Measurements from ENCODE around the gene LRRN4CL. TPM values are rescaled to one million over a fixed set of nuclear protein-coding genes. Genes with fewer than 3 reads are reported as not detected.

LRRN4CL gene
- total RNA-seq, 2 experiments from 2014 or later, result not detected

DNA sequence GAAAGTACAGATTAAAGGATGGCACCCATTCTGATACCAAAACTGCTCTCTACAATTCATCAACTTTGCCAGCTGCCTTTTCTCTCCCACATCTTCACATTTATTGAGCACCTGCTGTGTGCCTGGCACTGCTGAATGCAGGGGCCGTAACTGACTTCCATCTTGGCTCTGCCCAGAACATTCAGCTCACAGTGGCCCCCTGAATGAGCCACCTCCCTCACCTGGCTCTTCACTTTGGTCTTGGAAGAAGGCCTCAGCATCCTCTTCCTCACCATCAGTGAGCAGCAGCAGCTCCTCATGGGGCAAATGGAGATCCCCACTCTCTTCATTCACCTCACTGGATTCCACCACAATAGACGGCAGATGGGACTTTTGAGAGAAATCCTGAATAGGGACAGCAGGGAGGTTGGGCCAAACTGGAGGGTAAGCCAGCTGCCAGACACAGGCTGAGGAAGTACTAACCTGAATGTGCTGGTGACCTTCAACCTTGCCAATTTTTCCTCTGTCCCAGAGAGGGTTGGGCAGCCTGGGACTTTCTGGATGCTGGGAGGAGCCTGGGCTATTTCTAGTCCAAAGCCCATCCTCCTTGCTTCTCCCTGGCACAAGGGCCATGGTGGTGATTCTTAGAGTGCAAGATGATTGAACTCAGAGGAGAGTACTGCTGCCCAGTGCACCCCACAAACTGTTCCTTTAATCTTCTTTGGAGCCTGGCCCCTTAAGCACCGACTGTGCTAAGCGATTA, 19.7 kb downstream of the LRRN4CL start:
- Mint-ChIP-seq H3K36me3 (ENCODE audit: low read depth) (peaks cover 70% of the 10 kb centered on the region), H3K27me3 (no peaks in the 10 kb centered on the region), H3K27ac (peak overlapping the region; percentile 98), H3K4me3 (peak overlapping the region; percentile 91), H3K4me1 (ENCODE audit: low read depth) (peaks cover 36% of the 10 kb centered on the region), H3K9me3 (no peaks in the 10 kb centered on the region)
- intact Hi-C loops (cut with micrococcal nuclease), result loop anchor here (5.0 kb wide), 1 partner anchor 77 kb away; the partner anchor contains the start of gene TUT1
- ChIA-PET CTCF (interaction anchor here (0.9 to 1.3 kb wide), 5 partner anchors 14 to 117 kb away, joined by 3 to 4 read pairs (median 4); partner anchors contain the start of gene TUT1), POLR2A (interaction anchor here (0.7 to 21.7 kb wide), 10 partner anchors 10 to 213 kb away, joined by 3 to 263 read pairs (median 16); partner anchors contain the start of genes B3GAT3, GANAB, INTS5 and ROM1)
- no peak for ATAC-seq
- no peak for TF ChIP-seq CTCF (IDR thresholded peaks at IDR 0.05)
- no peak for DNase-seq

DNA sequence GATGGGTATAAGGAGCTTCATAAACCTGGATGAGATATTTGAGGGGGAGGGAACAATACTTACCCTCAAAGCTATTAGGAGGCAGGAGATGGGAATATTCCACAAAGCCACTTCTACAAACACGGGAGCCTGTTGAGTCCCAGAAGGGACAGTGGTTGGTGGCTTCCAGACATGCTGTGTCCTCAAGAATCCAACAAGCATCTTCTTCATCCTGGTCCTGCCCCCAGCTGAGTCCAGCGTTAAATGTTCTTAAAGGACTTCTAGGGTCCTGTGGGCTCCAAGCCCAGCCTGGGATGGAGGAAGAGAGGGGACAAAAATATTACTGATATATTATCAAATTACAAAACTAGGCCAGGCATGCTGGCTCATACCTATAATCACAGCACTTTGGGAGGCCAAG, 21.9 kb downstream of the LRRN4CL start:
- DNase-seq (no peak), ATAC-seq (no peak)
- no peaks in the 10 kb centered on the region for H3K27me3 Mint-ChIP-seq
- H3K4me3 Mint-ChIP-seq, result peak overlapping the region; percentile 98
- H3K27ac Mint-ChIP-seq, result peak overlapping the region; percentile 92
- H3K36me3 Mint-ChIP-seq (ENCODE audit: low read depth), result peaks cover 70% of the 10 kb centered on the region
- intact Hi-C loops (cut with micrococcal nuclease), result loop anchor here (5.0 kb wide), 1 partner anchor 75 kb away; the partner anchor contains the start of gene TUT1
- no peak for TF ChIP-seq CTCF (IDR thresholded peaks at IDR 0.05)
- ChIA-PET CTCF (interaction anchor here (0.9 to 3.0 kb wide), 4 partner anchors 13 to 75 kb away, joined by 3 to 11 read pairs (median 6); no protein-coding TSS in a partner anchor), POLR2A (interaction anchor here (1.0 to 21.7 kb wide), 13 partner anchors 8 to 186 kb away, joined by 3 to 263 read pairs (median 9); partner anchors contain the start of genes B3GAT3, EML3, GANAB and INTS5)
- no peaks in the 10 kb centered on the region for H3K9me3 Mint-ChIP-seq
- peaks cover 35% of the 10 kb centered on the region for H3K4me1 Mint-ChIP-seq (ENCODE audit: low read depth)

DNA sequence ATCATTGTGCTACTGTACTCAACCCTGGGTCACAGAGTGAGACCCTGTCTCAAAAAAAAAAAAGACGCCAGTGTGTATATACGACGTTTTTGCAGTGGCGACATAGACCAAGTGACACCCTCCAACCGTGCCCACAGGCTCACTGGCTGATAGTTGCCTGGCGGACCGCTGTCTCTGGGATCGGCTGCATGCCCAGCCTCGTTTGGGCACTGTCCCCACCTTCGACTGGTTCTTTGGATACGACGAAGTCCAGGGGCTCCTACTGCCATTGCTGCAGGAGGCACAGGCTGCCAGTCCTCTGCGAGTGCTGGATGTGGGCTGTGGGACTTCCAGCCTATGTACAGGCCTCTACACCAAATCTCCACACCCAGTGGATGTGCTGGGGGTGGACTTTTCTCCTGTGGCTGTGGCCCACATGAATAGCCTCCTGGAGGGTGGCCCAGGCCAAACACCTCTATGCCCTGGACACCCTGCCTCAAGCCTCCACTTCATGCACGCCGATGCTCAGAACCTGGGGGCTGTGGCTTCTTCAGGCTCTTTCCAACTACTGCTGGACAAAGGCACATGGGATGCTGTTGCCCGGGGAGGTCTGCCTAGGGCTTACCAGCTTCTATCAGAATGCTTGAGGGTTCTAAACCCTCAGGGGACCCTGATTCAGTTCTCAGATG, 22.9 kb downstream of the LRRN4CL start:
- Mint-ChIP-seq H3K4me1 (ENCODE audit: low read depth) (peaks cover 37% of the 10 kb centered on the region), H3K9me3 (no peaks in the 10 kb centered on the region), H3K27ac (peak overlapping the region; percentile 92), H3K27me3 (no peaks in the 10 kb centered on the region), H3K36me3 (ENCODE audit: low read depth) (peaks cover 71% of the 10 kb centered on the region), H3K4me3 (peak overlapping the region; percentile 98)
- ATAC-seq (no peak), DNase-seq (no peak)
- ChIA-PET POLR2A (interaction anchor here (0.7 to 21.7 kb wide), 25 partner anchors 9 to 187 kb away, joined by 3 to 263 read pairs (median 11); partner anchors contain the start of genes B3GAT3, EEF1G, EML3 and GANAB), CTCF (interaction anchor here (1.9 to 3.0 kb wide), 3 partner anchors 28 to 74 kb away, joined by 7 to 20 read pairs (median 11); partner anchors contain the start of gene TUT1)
- intact Hi-C loops (cut with micrococcal nuclease), result loop anchor here (5.0 kb wide), 1 partner anchor 74 kb away; the partner anchor contains the start of gene TUT1
- no peak for TF ChIP-seq CTCF (IDR thresholded peaks at IDR 0.05)

DNA sequence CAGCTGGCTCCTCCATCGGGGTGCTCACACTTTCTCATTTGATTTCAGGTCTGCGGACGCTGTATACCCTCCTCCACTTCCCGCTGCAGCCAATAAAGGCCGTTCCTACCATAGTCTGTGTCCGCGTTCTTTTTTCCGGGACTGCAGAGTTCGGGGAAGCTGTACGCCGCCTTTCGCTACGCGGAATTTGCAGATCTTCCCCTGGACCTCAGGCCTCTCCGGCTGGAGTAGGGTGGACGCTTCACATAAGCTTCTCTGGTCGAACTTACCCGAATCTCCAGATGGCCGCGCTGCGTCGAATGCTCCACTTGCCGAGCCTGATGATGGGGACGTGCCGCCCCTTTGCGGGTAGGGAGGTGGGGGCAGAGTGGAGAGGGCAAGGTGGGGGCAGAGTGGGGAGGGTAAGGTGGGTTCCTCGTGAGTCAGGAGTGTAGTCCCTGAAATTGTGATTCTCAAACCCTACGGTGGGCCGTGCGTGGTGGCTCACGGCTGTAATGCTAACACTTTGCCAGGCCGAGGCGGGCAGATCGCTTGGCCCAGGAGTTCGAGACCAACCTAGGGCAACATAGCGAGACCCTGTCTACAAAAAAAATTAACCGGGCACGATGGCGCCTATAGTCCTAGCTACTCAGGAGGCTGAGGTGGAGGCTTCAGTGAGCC, 23.6 kb downstream of the LRRN4CL start:
- intact Hi-C loops (cut with micrococcal nuclease), result loop anchor here (5.0 kb wide), 1 partner anchor 73 kb away; the partner anchor contains the start of gene TUT1
- H3K27ac Mint-ChIP-seq, result peak overlapping the region; percentile 92
- H3K27me3 Mint-ChIP-seq, result no peaks in the 10 kb centered on the region
- peaks cover 66% of the 10 kb centered on the region for H3K36me3 Mint-ChIP-seq (ENCODE audit: low read depth)
- peaks cover 37% of the 10 kb centered on the region for H3K4me1 Mint-ChIP-seq (ENCODE audit: low read depth)
- no peaks in the 10 kb centered on the region for H3K9me3 Mint-ChIP-seq
- TF ChIP-seq CTCF (IDR thresholded peaks at IDR 0.05), result no peak
- peak; percentile 27 for ATAC-seq
- POLR2A ChIA-PET, result interaction anchor here (0.7 to 21.7 kb wide), 38 partner anchors 10 to 241 kb away, joined by 3 to 263 read pairs (median 8); partner anchors contain the start of genes B3GAT3, EEF1G, EML3 and GANAB
- CTCF ChIA-PET, result interaction anchor here (0.6 to 3.6 kb wide), 17 partner anchors 9 to 104 kb away, joined by 3 to 20 read pairs (median 5); partner anchors contain the start of genes EML3, INTS5, MTA2 and ROM1
- DNase-seq, result peak; percentile 80
- peak overlapping the region; percentile 98 for H3K4me3 Mint-ChIP-seq
